Esophagus squamous epithelium (tissue), 4 donors: ENCODE results near the gene CCNYL1.

ENCODE experiments used
- POLR2A ChIP-seq, 4 donors: fragments of 450-650 bp; IDR thresholded peaks; one replicate each; pipeline ENCODE4 v1.6.1; 2017; ENCODE audit warnings: antibody characterized with exemption in 4 of 4, mild to moderate bottlenecking in 4 of 4, moderate library complexity in 3 of 4
- TF ChIP-seq, protein P1 (sequence below), 6 experiments: fragments of 450-650 bp in 4 of 6; fragments of 200-600 bp in 2 of 6; sonication (generic) in 2 of 6; IDR thresholded peaks; one replicate each; pipeline ENCODE4 v1.5.1; 2016 to 2019; ENCODE audit warnings: antibody characterized with exemption in 6 of 6, mild to moderate bottlenecking in 4 of 6, moderate library complexity in 4 of 6

DNA sequence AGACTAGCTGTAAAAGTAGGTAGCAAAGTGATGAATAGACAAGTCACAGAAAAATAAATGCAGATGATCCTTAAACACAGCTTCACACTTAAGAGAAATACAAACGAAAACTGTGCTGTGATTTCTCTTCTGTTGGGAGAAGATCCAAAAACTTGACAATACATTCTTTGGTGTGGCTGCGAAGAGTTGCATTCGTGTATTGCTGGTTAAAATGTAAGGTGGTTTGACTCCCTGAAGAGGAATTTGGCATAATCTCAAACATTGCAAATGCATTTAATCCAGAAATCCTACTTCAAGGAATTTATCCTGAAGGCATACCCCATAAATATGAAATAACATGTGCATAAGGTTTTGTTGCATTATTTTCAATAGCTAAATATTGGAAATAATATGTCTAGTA, 7.1 kb downstream of the CCNYL1 start:
- TF ChIP-seq, protein P1, sequence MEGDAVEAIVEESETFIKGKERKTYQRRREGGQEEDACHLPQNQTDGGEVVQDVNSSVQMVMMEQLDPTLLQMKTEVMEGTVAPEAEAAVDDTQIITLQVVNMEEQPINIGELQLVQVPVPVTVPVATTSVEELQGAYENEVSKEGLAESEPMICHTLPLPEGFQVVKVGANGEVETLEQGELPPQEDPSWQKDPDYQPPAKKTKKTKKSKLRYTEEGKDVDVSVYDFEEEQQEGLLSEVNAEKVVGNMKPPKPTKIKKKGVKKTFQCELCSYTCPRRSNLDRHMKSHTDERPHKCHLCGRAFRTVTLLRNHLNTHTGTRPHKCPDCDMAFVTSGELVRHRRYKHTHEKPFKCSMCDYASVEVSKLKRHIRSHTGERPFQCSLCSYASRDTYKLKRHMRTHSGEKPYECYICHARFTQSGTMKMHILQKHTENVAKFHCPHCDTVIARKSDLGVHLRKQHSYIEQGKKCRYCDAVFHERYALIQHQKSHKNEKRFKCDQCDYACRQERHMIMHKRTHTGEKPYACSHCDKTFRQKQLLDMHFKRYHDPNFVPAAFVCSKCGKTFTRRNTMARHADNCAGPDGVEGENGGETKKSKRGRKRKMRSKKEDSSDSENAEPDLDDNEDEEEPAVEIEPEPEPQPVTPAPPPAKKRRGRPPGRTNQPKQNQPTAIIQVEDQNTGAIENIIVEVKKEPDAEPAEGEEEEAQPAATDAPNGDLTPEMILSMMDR (IDR thresholded peaks at IDR 0.05), result no peak
- TF ChIP-seq POLR2A (IDR thresholded peaks at IDR 0.05), result no peak
